K562 (cell line): Measurements from ENCODE around the gene CENPH. TPM values are rescaled to one million over a fixed set of nuclear protein-coding genes. Genes with fewer than 3 reads are reported as not detected.

Experiments used
- CSDE1 ChIP-seq, 2 experiments: fragments of 450-650 bp; IDR thresholded peaks; 2 replicates each; pipeline ENCODE4 v1.6.1; 2016; ENCODE audit warnings: mild to moderate bottlenecking in 1 of 2
- CTCF ChIP-seq, 3 experiments: IDR thresholded peaks in 2 of 3; conservative IDR thresholded peaks in 1 of 3; 2 replicates each; pipeline ENCODE4 v1.5.1; 2011 to 2012; ENCODE audit warnings: low read length in 3 of 3, mild to moderate bottlenecking in 3 of 3, control low read depth in 2 of 3, improper control_type of control experiment in 1 of 3, inconsistent platforms in 1 of 3, low read depth in 1 of 3, mixed read lengths in 1 of 3, moderate library complexity in 1 of 3; ENCODE audit not compliant: insufficient read depth in 2 of 3
- CTCFL ChIP-seq: IDR thresholded peaks from 2 replicates; pipeline ENCODE4 v1.6.1; 2011; ENCODE audit warnings: borderline replicate concordance, low read depth, mild to moderate bottlenecking, moderate library complexity, low read length; ENCODE audit not compliant: insufficient read depth, poor library complexity, severe bottlenecking
- DLX4 ChIP-seq: fragments of 250-450 bp; sonication (Bioruptor Pico); IDR thresholded peaks from 2 replicates; pipeline ENCODE4 v1.6.1; 2021; ENCODE audit warnings: mild to moderate bottlenecking
- GABPA ChIP-seq: fragments of 200-800 bp; sonication (Bioruptor generic); conservative IDR thresholded peaks from 2 replicates; pipeline ENCODE4 v1.6.1; 2016; ENCODE audit warnings: low read depth, missing genetic modification characterization, missing compliant biosample characterization
- ID3 ChIP-seq, 2 experiments: fragments of 250-450 bp in 1 of 2; fragments of 450-650 bp in 1 of 2; sonication (Bioruptor Pico) in 1 of 2; IDR thresholded peaks; 2 replicates each; pipeline versions ENCODE4 v1.6.1 to v1.8.0; 2016 to 2021; ENCODE audit warnings: mild to moderate bottlenecking in 2 of 2, moderate library complexity in 2 of 2, missing compliant biosample characterization in 1 of 2, missing genetic modification characterization in 1 of 2
- JUND ChIP-seq, 2 experiments: IDR thresholded peaks; 2 replicates in 1 of 2; 3 replicates in 1 of 2; pipeline ENCODE4 v1.6.1; 2011; ENCODE audit warnings: borderline replicate concordance in 2 of 2, low read depth in 2 of 2, low read length in 2 of 2, improper control_type of control experiment in 1 of 2, missing biosample characterization in 1 of 2, missing genetic modification characterization in 1 of 2, missing genetic modification reagents in 1 of 2
- NCOR1 ChIP-seq: fragments of 450-650 bp; IDR thresholded peaks from 2 replicates; pipeline ENCODE4 v1.6.1; 2016; ENCODE audit warnings: mild to moderate bottlenecking, moderate library complexity
- PBX2 ChIP-seq, 2 experiments: IDR thresholded peaks in 1 of 2; conservative IDR thresholded peaks in 1 of 2; 2 replicates each; pipeline ENCODE4 v1.6.1; 2016; ENCODE audit warnings: low read depth in 2 of 2, mild to moderate bottlenecking in 1 of 2, missing compliant biosample characterization in 1 of 2, missing genetic modification characterization in 1 of 2, moderate library complexity in 1 of 2
- POLR2AphosphoS5 ChIP-seq: IDR thresholded peaks from 2 replicates; pipeline ENCODE4 v1.6.1; 2011; ENCODE audit warnings: mild to moderate bottlenecking, low read depth, low read length, moderate library complexity; ENCODE audit not compliant: control insufficient read depth, insufficient read depth
- RBFOX2 ChIP-seq: fragments of 200-400 bp; formaldehyde crosslinking; IDR thresholded peaks from 2 replicates; pipeline ENCODE4 v1.6.1; 2017; ENCODE audit warnings: low read depth, mild to moderate bottlenecking, low read length, moderate library complexity
- SUPT5H ChIP-seq: fragments of 450-650 bp; IDR thresholded peaks from 2 replicates; pipeline ENCODE4 v1.6.1; 2016
- ZNF639 ChIP-seq, 2 experiments: fragments of 200-800 bp in 1 of 2; sonication (Bioruptor generic) in 1 of 2; sonication (generic) in 1 of 2; formaldehyde crosslinking in 1 of 2; IDR thresholded peaks in 1 of 2; conservative IDR thresholded peaks in 1 of 2; 2 replicates each; pipeline versions ENCODE4 v1.5.0 to v1.6.1; 2016 to 2020; ENCODE audit warnings: missing compliant biosample characterization in 1 of 2, missing genetic modification characterization in 1 of 2, missing genetic modification reagents in 1 of 2
- polyA plus RNA-seq, 8 experiments: library from polyadenylated mRNA; depleted of rRNA in 4 of 8; stranded (reverse) in 5 of 8; unstranded in 3 of 8; fragments of >200 nt; fragmentation: Nextera tagmentation in 2 of 8; fragmentation: Illumina TruSeq in 1 of 8; extraction: Ambion mirVana in 2 of 8; extraction: Trizol in 1 of 8; gene quantifications; 2 replicates each; pipeline versions ENCODE4 v1.2.1 to v1.2.3, GENCODE V29; 2011 to 2014; ENCODE audit warnings: inconsistent platforms in 1 of 8, missing spikeins in 1 of 8
- total RNA-seq, 7 experiments: library from RNA; depleted of rRNA in 6 of 7; stranded (reverse); fragments of >200 nt in 6 of 7; fragmentation: Illumina TruSeq in 2 of 7; extraction: Trizol in 2 of 7; gene quantifications; 2 replicates each; pipeline versions ENCODE4 v1.2.1 to v1.2.3, GENCODE V29; 2011 to 2021; ENCODE audit warnings: low replicate concordance in 1 of 7

Gene CENPH
- total and polyA plus RNA-seq, 9 of the 15 experiments (the other 6 are each of a cell fraction or from before 2014, with no cell fraction given), result 10.5 to 124 (median 74.9) TPM

- TF ChIP-seq PBX2 (CRISPR knock-in tag; IDR thresholded peaks at IDR 0.05; ENCODE audit: low read depth) (no peak), PBX2 (tag; conservative IDR thresholded peaks at IDR 0.05; ENCODE audit: low read depth) (0 out of 2 replicates have a peak, but pooled peaks have one; percentile 58), POLR2AphosphoS5 (peak; percentile 89), ID3 (CRISPR knock-in tag; IDR thresholded peaks at IDR 0.05) (no peak), ID3 (tag; IDR thresholded peaks at IDR 0.05) (peak; percentile 53; the same call in 1 of the 2 replicates), ZNF639 (CRISPR knock-in tag; conservative IDR thresholded peaks at IDR 0.05 in 1 of 2, IDR thresholded peaks at IDR 0.05 in 1 of 2) (peak in 1 of 2 experiments; percentile 45; a peak in 1 of 4 replicates), GABPA (tag) (peak; percentile 94), CTCF (IDR thresholded peaks at IDR 0.05 in 2 of 3, conservative IDR thresholded peaks at IDR 0.05 in 1 of 3; ENCODE audit: insufficient read depth in 2 of 3, low read depth in 1 of 3, low read length in 3 of 3) (peak in 1 of 3 experiments; percentile 11; a peak in 1 of 6 replicates), SUPT5H (peak; percentile 84), JUND (IDR thresholded peaks at IDR 0.05; ENCODE audit: borderline replicate concordance, low read depth, low read length) (peak; percentile 32; the same call in 1 of the 2 replicates), JUND (tag; IDR thresholded peaks at IDR 0.05; ENCODE audit: borderline replicate concordance, low read depth, low read length) (peak; percentile 29; the same call in 2 of the 3 replicates), RBFOX2 (peak; percentile 87), CSDE1 (IDR thresholded peaks at IDR 0.05) (0 out of 4 replicates have a peak, but pooled peaks of 1 of the 2 experiments have one; percentile 17), DLX4 (no peak), NCOR1 (no peak), CTCFL (no peak)
Observed at GRCh38 chr5:69234457-69235268, 45.3 kb downstream of the CENPH start, which contains the start of gene CDK7 (continued).
